Measurements from ENCODE around the gene RABGAP1L. TPM values are rescaled to one million over a fixed set of nuclear protein-coding genes. Genes with fewer than 3 reads are reported as not detected.

The RABGAP1L gene
- total RNA-seq, 4 donors from 2014 or later: 170 to 282 (median 182) TPM

- TF ChIP-seq POLR2A (IDR thresholded peaks at IDR 0.05): no peak
- no peak for TF ChIP-seq CTCF (IDR thresholded peaks at IDR 0.05)
- Histone ChIP-seq H3K9me3 (no peaks in the 10 kb centered on the region), H3K4me3 (no peak overlapping the region), H3K27ac (no peak overlapping the region), H3K4me1 (no peaks in the 10 kb centered on the region), H3K36me3 (peaks cover 0 to 12% (median 0%) of the 10 kb centered on the region in 3 donors), H3K27me3 (no peaks in the 10 kb centered on the region)
- DNase-seq: no peak
Observed at GRCh38 chr1:174276087-174276486, 116.8 kb downstream of the RABGAP1L start.

- no peak overlapping the region for H3K27ac ChIP-seq
- no peaks in the 10 kb centered on the region for H3K27me3 ChIP-seq
- no peak for TF ChIP-seq POLR2A (IDR thresholded peaks at IDR 0.05)
- no peak for TF ChIP-seq CTCF (IDR thresholded peaks at IDR 0.05)
- no peaks in the 10 kb centered on the region for H3K4me1 ChIP-seq
- DNase-seq: no peak
- no peak overlapping the region for H3K4me3 ChIP-seq
- no peaks in the 10 kb centered on the region for H3K9me3 ChIP-seq
- H3K36me3 ChIP-seq: peaks cover 0 to 34% (median 0%) of the 10 kb centered on the region in 3 donors
Observed at GRCh38 chr1:174284052-174284451, 124.7 kb downstream of the RABGAP1L start.

GRCh38 chr1:174286042-174286441 lies 126.7 kb downstream of the RABGAP1L start:
- Histone ChIP-seq H3K27ac (no peak overlapping the region), H3K9me3 (no peaks in the 10 kb centered on the region), H3K4me3 (no peak overlapping the region), H3K4me1 (no peaks in the 10 kb centered on the region), H3K36me3 (peaks cover 0 to 34% (median 0%) of the 10 kb centered on the region in 3 donors), H3K27me3 (no peaks in the 10 kb centered on the region)
- no peak for TF ChIP-seq CTCF (IDR thresholded peaks at IDR 0.05)
- no peak for TF ChIP-seq POLR2A (IDR thresholded peaks at IDR 0.05)
- no peak for DNase-seq

- H3K36me3 ChIP-seq: peaks cover 0 to 19% (median 0%) of the 10 kb centered on the region in 3 donors
- H3K27ac ChIP-seq: no peak overlapping the region
- TF ChIP-seq CTCF (IDR thresholded peaks at IDR 0.05) (no peak), POLR2A (IDR thresholded peaks at IDR 0.05) (no peak)
- no peak overlapping the region for H3K4me3 ChIP-seq
- H3K27me3 ChIP-seq: no peaks in the 10 kb centered on the region
- H3K4me1 ChIP-seq: no peaks in the 10 kb centered on the region
- DNase-seq: no peak
- H3K9me3 ChIP-seq: no peaks in the 10 kb centered on the region
Observed at GRCh38 chr1:174289644-174290310, 130.5 kb downstream of the RABGAP1L start.

GRCh38 chr1:174291059-174291458 lies 131.7 kb downstream of the RABGAP1L start:
- no peaks in the 10 kb centered on the region for H3K27me3 ChIP-seq
- no peak for DNase-seq
- H3K36me3 ChIP-seq: peaks cover 0 to 19% (median 0%) of the 10 kb centered on the region in 3 donors
- no peaks in the 10 kb centered on the region for H3K4me1 ChIP-seq
- no peaks in the 10 kb centered on the region for H3K9me3 ChIP-seq
- no peak overlapping the region for H3K4me3 ChIP-seq
- no peak overlapping the region for H3K27ac ChIP-seq
- TF ChIP-seq POLR2A (IDR thresholded peaks at IDR 0.05) (no peak), CTCF (IDR thresholded peaks at IDR 0.05) (no peak)

All from Peyer's patch (tissue), 4 donors.